Stimulated activated CD4-positive, alpha-beta T cell treated with anti-CD3 and anti-CD28 coated beads, Interleukin-15, amount 100 ng/mL, for 24 hours (primary cell): ENCODE results near the gene ADSL.
A peak's percentile ranks its signal among the peaks of the same experiment; 100 is the strongest.
"Not testable (repeated sequence)": the region's sequence is repeated elsewhere in the genome, so short reads cannot be mapped to it uniquely, and the experiment has no call there.

Experiments
- DNase-seq: peaks from one replicate; pipeline ENCODE4 v3.0.0-alpha.2; 2020

The ADSL gene

GRCh38 chr22:40374567-40374966 is 28.3 kb downstream of the ADSL start:
- DNase-seq = no peak

GRCh38 chr22:40376149-40376548 is 29.8 kb downstream of the ADSL start:
- DNase-seq = no peak

GRCh38 chr22:40377931-40378330 is 31.6 kb downstream of the ADSL start:
- no peak for DNase-seq

DNA sequence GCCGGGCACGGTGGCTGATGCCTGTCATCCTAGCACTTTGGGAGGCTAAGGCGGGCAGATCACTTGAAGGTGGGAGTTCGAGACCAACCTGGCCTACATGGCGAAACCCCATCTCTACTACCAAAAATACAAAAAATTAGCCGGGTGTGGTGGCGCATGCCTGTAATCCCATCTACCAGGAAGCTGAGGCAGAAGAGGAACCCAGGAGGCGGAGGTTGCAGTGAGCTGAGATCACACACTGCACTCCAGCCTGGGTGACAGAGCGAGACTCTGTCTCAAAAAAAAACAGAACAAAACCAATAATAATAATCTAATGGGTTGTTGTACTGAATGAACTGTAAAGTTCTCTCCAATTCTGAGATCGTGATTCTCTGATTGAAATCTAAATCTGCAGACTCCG is 32.1 kb downstream of the ADSL start:
- DNase-seq = not testable (repeated sequence)

GRCh38 chr22:40381461-40381860 is 35.2 kb downstream of the ADSL start:
- no peak for DNase-seq

DNA sequence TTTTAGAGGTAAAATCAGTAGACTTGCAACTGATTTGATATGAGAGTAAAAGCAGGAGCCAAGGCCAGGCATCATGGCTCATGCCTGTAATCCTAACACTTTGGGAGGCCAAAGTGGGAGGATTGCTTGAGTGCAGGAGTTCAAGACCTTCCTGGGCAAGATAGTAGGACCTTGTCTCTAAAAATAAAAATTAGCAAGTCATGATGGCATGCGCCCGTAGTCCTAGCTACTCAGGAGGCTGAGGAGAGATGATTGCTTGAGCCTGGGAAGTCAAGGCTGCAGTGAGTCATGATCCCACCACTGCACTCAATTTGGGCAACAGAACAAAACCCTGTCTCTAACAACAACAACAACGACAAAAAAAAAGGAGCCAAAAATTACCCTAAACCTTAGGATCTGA is 37.6 kb downstream of the ADSL start:
- no peak for DNase-seq

DNA sequence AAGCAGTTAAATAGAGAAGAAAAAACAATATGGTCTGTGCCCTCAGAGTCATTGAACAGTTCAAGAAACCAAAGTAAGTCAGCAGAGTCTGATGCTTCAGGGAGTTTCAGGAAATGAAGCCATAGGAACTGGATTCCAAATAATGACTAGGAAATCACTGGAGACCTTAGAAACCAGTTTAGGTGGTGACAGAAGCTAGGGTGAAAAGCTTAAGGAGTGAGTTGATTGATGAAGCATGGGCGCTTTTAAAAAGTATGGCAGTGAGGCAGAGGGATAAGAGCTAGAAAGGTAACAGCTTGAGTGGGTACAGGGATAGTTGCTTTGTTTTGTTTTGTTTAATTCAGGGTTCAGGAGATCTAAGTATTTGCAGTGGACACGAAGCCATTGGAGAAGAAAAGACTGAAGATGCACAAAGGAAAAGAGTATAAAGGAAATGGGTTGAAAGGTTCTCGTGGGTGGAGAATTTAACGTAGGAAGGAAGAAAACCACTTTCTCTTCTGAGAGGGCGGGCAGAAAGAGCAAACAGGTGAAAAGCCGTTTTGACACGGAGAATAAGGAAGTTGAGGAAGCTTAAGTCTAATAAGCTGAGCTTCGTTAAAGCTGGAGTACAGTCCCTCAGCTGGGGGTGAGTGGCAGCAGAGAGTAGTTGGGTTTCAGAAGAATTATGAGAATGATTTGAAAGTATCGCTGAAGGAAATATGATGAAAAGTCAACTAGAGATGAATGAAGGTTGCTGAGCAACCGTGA is 38.9 kb downstream of the ADSL start:
- DNase-seq = peak; percentile 40

GRCh38 chr22:40387746-40388145 is 41.4 kb downstream of the ADSL start:
- no peak for DNase-seq

DNA sequence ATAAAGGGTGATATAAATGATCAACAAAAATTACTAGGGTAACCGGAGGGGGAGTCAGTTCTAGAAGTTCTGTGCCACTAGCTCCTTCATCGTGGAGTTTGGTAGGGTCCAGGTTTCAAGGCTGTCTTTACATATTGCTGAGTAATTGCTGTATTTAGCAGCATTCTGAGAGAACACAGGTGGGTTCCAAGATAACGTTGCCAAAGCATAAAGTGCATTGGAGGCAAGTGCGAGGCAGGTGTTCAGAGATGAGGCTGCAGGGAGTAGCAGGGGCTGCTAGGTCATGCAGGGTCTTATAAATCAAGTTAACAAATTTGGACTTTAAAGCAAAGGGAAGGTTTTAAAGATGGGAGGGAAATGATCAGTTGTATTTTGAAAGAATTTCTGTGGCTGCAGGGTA is 41.9 kb downstream of the ADSL start:
- DNase-seq = no peak

GRCh38 chr22:40391417-40391816 is 45.1 kb downstream of the ADSL start:
- DNase-seq = no peak

- DNase-seq = no peak
Observed at GRCh38 chr22:40392618-40393017, 46.3 kb downstream of the ADSL start.

DNA sequence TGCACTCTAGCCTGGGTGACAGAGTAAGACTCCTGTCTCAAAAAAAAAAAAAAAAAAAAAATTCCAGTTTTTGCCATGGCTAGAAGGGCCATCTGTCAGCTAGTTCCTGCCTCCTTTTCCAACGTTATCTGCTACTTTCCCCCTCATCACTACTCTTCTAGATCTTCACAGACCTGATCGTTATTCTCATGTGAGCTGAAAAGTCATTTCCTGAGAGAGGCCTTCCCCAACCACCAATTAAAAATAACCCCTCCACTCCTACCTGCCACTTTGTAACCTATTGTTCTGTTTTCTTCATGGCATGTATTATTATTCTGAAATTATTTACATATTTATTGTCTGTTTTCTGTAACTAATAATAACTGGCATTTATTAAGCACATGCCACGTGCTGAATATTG is 48.3 kb downstream of the ADSL start:
- DNase-seq = no peak

DNA sequence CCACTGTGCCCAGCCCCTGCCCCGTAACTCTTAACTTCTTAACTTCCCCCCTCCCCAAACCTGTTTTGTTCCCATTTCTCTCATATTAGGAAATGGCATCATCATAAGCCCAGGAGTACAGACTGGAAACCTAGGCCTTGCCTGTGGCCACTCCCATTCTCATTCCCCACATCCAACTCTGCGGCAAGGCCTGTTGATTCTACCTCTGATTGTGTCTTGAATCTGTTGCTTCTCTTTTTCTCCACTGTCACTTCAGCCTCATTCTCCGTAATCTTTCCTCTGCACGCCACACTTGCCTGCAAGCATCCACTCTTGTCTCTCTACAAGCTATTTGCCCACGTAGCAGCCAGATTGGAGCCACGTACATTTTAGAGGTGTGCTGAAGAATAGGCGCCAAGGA is 49.3 kb downstream of the ADSL start:
- no peak for DNase-seq

DNA sequence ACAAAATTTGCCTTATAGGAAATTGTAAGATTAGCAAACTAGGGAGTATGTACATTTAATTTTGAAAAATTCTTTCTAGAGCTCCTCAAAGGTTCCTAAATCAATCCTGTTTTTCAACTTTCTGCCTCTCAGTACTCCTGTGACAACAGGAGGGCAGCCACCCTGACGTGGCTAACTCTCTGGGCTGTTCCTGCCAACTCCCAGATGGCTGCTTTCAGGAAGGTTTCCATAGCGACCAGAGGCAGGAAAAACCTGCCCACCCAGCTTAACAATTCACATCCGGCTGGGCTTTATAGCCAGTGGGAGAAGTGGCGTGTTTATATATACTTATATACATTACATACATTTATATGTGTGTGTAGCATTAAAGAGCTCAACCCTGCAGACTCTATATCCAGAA is 50.6 kb downstream of the ADSL start:
- DNase-seq = no peak

GRCh38 chr22:40397396-40397795 is 51.1 kb downstream of the ADSL start:
- no peak for DNase-seq

GRCh38 chr22:40399621-40400020 is 53.3 kb downstream of the ADSL start:
- no peak for DNase-seq

DNA sequence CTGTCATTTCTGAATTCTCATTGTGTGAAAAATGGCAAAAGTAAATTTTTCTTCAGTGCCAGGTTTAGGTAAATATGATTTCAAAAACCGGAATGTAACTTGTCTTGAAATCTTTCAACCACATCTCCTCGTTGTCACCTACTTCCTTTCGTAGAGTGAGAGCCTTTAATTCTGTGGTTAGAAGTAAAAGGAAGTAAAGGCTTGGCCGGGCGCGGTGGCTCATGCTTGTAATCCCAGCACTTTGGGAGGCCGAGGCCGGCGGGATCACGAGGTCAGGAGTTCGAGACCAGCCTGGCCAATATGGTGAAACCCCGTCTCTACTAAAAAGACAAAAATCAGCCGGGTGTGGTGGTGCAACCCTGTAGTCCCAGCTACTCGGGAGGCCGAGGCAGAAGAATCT is 53.9 kb downstream of the ADSL start:
- peak; percentile 58 for DNase-seq

GRCh38 chr22:40401532-40401931 is 55.2 kb downstream of the ADSL start:
- peak; percentile 65 for DNase-seq

GRCh38 chr22:40401981-40402406 is 55.7 kb downstream of the ADSL start:
- DNase-seq = no peak

DNA sequence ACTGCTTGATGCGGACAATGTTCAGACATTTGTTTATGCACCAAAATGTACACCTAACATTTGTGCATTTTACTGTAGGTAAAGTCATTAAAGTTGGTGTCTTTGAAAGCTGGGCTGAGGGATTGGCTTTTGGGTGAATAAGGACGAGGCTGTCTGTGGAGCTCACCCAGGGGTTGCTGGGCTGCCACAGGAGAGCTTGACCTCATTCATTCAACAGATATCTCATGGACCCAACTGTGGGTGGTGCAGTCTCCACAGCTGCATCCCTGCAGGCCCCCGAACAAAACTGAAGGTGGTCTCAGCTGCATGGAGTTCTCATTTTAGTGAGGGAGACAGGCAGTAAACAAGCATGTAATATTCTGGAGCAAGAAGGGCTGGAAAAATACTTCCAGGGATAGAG is 56.8 kb downstream of the ADSL start:
- no peak for DNase-seq

GRCh38 chr22:40403651-40404050 is 57.4 kb downstream of the ADSL start:
- no peak for DNase-seq

DNA sequence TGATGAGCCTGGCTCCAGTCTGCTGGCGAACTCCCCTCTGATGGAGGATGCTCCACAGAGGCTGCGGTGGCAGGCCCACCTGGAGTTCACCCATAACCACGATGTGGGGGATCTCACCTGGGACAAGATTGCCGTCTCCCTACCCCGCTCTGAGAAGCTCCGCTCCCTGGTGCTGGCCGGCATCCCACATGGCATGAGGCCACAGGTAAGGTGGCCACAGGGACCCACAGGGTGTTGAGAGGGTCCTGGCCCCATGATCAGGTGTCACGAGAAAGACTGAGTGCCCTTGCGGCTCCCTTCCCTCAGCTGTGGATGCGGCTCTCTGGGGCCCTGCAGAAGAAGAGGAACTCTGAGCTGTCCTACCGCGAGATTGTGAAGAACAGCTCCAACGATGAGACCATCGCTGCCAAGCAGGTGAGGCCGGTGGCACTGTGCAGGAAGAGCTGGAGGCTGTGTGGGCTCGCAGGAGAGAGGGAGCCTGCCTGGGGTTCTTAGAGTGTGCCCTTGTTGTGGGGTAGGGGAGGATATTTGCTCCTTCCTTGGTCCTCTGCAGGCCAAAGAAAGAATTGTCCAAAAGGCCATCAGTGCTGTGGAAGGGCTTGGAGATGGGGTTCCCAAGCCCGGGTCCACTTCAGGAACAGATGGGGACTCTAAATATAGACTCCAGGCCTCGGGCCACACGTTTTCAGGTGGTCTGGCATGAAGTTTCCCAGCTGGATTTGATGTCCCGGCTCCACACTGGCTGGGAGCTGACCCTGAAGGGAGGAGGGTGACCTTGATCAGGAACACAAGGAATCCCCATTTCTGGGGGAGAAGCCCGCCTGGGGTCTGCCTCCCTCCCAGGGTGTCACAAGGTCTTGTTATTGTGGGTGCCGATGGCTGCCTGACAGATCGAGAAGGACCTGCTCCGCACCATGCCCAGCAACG is 58.2 kb downstream of the ADSL start:
- DNase-seq = no peak

DNA sequence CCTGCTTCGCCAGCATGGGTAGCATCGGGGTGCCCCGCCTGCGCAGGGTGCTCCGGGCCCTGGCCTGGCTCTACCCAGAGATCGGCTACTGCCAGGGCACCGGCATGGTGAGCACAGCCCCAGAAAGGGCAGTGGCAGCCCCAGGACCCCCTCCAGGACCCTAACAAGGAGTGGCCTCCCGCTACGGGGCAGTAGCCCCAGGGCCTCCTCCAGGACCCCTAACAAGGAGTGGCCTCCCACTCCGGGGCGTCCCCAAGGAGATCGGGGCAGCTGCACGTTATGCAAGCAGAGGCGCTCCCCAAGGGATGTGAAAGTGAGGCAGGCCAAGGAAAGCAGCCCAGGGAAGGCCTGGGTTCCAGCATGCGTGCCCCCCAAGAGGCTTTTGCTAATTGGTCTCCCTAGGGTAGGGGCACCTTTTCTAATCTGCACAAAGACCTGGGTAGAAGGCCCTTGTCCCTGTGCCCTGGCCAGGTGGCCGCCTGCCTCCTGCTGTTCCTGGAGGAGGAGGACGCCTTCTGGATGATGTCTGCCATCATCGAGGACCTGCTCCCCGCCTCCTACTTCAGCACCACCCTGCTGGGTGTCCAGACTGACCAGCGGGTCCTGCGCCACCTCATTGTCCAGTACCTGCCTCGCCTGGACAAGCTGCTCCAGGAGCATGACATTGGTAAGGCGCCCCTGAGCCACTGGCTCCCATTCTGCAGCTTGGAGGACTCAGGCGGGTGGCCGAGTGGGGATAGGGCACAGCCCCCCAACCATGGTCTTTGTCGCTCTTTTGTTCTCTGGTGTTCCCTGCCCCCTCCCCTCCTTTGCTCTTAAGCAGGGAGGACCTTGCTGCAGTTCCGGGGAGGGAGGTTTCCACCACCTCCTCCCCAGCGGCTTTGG is 59.1 kb downstream of the ADSL start:
- no peak for DNase-seq
